ENCODE results near the gene FSCN2. TPM values are rescaled to one million over a fixed set of nuclear protein-coding genes. Genes with fewer than 3 reads are reported as not detected.

FSCN2 gene
- total RNA-seq, 4 donors from 2014 or later = 1.2 to 7.9 (median 5.2) TPM

DNA sequence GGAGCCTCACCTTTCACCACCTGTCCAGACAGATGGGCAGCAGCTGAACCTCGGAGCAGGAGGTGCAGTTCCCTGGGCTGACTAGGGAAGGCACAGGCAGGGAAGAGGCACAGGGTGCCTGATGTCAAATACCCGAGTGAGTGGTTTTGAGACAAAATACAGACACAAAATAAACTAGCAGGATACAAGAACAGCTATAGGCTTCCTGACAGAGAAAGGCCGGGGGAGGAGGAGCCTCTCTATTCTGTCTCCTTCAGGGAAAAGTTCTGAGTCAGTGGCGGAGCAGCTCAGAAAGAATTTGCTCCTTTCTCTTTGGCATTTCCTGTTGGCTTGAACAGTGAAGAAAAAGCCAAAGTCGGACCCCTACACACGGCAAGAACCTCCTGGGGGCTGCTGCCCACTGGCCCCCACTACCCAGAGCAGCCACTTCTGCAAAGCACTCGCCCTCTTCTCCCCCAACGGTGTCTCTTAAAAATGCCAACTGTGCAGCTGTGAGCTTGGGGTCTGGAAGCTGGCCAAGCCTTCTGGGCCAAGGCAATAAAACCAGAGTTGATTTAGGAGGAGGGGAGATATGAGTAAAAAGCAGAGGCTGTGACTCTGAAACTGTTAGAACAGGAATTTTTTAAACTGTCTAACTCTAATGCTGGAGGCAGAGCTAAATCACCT lies 38.4 kb downstream of the FSCN2 start:
- no peak for TF ChIP-seq POLR2A (IDR thresholded peaks at IDR 0.05)
- no peak for TF ChIP-seq CTCF (IDR thresholded peaks at IDR 0.05)
- Histone ChIP-seq H3K27ac (peak overlapping the region; percentile 25 to 80 (median 68)), H3K36me3 (peaks cover 0 to 88% (median 0%) of the 10 kb centered on the region in 3 donors), H3K27me3 (no peaks in the 10 kb centered on the region), H3K4me1 (peaks cover 0 to 29% (median 0%) of the 10 kb centered on the region in 4 donors), H3K9me3 (no peaks in the 10 kb centered on the region), H3K4me3 (no peak overlapping the region)
- DNase-seq = peak in 2 of 3 donors; percentile 64 to 67

- H3K36me3 ChIP-seq = peaks cover 0 to 88% (median 0%) of the 10 kb centered on the region in 3 donors
- peaks cover 0 to 29% (median 0%) of the 10 kb centered on the region in 4 donors for H3K4me1 ChIP-seq
- no peak for DNase-seq
- H3K9me3 ChIP-seq = no peaks in the 10 kb centered on the region
- H3K27ac ChIP-seq = peak overlapping the region; percentile 25 to 80 (median 68)
- H3K4me3 ChIP-seq = no peak overlapping the region
- H3K27me3 ChIP-seq = no peaks in the 10 kb centered on the region
- TF ChIP-seq POLR2A (IDR thresholded peaks at IDR 0.05) = no peak
- no peak for TF ChIP-seq CTCF (IDR thresholded peaks at IDR 0.05)
Measured at GRCh38 chr17:81567191-81567590, 39.0 kb downstream of the FSCN2 start.

DNA sequence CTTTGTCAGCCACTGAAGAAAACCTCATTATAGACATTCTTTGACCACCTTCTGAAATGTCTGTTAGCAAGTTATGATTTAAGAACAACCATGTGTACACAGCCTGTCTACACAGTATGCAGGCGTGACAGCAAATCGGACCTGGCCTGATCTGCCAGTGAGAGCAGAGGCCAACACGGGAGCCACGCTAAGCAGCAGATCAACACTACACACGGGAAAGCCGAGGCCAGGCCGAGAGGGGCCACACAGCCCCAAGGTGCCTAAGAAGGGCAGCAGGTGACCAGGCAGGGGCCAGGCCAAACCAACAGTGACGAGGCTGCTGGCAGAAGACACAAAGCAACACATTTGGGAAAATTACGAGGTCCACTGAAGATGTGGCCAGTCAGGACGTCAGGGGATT lies 40.2 kb downstream of the FSCN2 start:
- H3K4me3 ChIP-seq = no peak overlapping the region
- H3K27ac ChIP-seq = no peak overlapping the region
- DNase-seq = no peak
- peaks cover 0 to 86% (median 0%) of the 10 kb centered on the region in 3 donors for H3K36me3 ChIP-seq
- no peaks in the 10 kb centered on the region for H3K27me3 ChIP-seq
- H3K9me3 ChIP-seq = no peaks in the 10 kb centered on the region
- peaks cover 0 to 29% (median 0%) of the 10 kb centered on the region in 4 donors for H3K4me1 ChIP-seq
- no peak for TF ChIP-seq CTCF (IDR thresholded peaks at IDR 0.05)
- TF ChIP-seq POLR2A (IDR thresholded peaks at IDR 0.05) = no peak

DNA sequence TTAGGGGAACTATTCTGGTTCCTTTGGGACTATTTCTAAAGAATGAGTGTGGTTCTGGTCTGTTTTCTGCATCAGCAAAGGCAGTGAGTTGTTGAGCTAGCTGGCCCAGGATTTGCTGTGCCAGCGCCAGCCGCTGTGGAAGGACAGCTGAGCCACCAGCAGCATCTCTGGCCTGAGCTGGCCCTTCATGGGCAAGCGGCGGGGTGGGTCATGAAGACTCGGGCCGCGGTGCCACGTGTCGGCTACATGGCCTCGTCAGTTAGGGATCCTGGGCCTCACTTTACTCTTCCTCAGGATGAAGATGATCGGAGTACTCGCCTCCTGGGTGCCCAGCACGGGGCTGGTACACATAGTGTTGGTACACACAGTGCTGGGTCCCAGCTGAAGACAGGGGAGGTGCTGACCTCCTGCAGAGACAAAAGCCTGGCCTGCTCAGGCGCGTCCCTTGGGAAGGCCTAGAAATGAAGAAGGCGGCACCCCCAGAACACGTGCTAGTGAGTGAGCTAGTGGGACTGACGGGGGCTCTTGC lies 41.9 kb downstream of the FSCN2 start:
- no peak overlapping the region for H3K4me3 ChIP-seq
- H3K27ac ChIP-seq = no peak overlapping the region
- DNase-seq = no peak
- TF ChIP-seq CTCF (IDR thresholded peaks at IDR 0.05) = no peak
- TF ChIP-seq POLR2A (IDR thresholded peaks at IDR 0.05) = no peak
- H3K9me3 ChIP-seq = no peaks in the 10 kb centered on the region
- peaks cover 0 to 85% (median 0%) of the 10 kb centered on the region in 3 donors for H3K36me3 ChIP-seq
- no peaks in the 10 kb centered on the region for H3K27me3 ChIP-seq
- peaks cover 0 to 29% (median 0%) of the 10 kb centered on the region in 4 donors for H3K4me1 ChIP-seq

DNA sequence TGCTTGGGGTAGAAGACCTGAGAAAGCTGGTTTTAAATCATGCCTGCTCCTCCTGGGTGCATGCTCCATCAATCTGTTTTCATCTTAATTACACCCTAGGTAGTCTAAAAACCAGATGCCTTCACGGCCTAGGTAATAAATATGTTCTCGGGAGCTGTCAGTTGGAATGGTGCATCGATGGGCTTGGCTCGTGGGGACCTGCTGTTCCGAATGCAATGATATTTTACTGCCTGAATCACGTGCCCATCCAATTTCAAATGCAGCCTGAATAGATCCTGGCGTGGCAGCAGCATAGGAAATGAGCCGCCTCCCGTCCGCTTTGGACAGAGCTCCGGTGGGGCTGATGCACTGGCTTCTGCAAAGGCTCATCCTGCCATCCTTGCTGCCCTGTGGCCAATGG lies 42.8 kb downstream of the FSCN2 start:
- peaks cover 0 to 84% (median 0%) of the 10 kb centered on the region in 3 donors for H3K36me3 ChIP-seq
- DNase-seq = no peak

GRCh38 chr17:81572563-81573168 lies 44.5 kb downstream of the FSCN2 start:
- Histone ChIP-seq H3K36me3 (peaks cover 0 to 78% (median 0%) of the 10 kb centered on the region in 3 donors), H3K9me3 (no peaks in the 10 kb centered on the region), H3K4me3 (no peak overlapping the region), H3K27me3 (no peaks in the 10 kb centered on the region), H3K27ac (no peak overlapping the region), H3K4me1 (peaks cover 0 to 7% (median 0%) of the 10 kb centered on the region in 4 donors)
- no peak for TF ChIP-seq POLR2A (IDR thresholded peaks at IDR 0.05)
- TF ChIP-seq CTCF (IDR thresholded peaks at IDR 0.05) = no peak
- DNase-seq = no peak

More for the DNA sequence above, 42.8 kb downstream of the FSCN2 start:
- no peak overlapping the region for H3K27ac ChIP-seq
- no peaks in the 10 kb centered on the region for H3K27me3 ChIP-seq
- no peak for TF ChIP-seq POLR2A (IDR thresholded peaks at IDR 0.05)
- no peaks in the 10 kb centered on the region for H3K9me3 ChIP-seq
- H3K4me3 ChIP-seq = no peak overlapping the region
- H3K4me1 ChIP-seq = peaks cover 0 to 24% (median 0%) of the 10 kb centered on the region in 4 donors

All from Peyer's patch (tissue), 4 donors.